SKM-1 (cell line): ENCODE data around the gene PROSER2.

Experiments used
- DNase-seq: peaks from one replicate; lab custom pipeline; 2025; ENCODE audit not compliant: unreplicated experiment; lab: John Stamatoyannopoulos, UW

The PROSER2 gene

DNA sequence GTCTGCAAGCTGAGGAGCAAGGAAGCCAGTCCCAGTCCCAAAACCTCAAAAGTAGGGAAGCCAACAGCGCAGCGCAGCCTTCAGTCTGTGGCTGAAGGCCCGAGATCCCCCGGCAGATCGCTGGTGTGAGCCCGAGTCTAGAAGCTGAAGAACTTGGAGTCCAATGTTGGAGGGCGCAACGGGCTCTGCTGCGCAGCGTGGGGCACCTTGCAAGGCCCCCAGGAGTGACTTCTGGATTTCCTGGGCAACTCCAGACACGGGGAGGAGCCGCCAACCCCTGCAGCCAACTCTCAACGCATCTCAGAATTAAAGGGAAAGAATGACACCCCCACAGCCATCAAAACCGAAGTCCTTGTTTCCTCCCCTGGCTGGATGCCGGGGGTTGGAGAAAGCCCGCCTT, 18.8 kb upstream of the PROSER2 start:
- DNase-seq = no peak

DNA sequence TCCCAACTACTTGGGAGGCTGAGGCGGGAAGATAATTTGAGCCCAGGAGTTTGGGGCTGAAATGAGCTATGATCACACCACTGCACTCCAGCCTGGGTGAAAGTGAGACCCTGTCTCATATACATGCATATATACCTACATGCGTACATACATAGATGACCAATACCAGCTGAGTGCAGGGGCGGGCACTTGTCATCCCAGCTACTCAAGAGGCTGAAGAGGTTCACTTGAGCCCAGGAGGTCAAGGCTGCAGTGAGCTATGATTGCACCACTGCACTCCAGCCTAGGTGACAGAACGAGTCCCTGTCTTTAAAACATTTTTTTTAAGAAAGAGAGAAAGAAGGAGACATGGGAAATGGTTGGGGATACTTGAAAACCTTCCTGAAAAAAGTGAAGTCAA, 17.4 kb upstream of the PROSER2 start:
- no peak for DNase-seq

DNA sequence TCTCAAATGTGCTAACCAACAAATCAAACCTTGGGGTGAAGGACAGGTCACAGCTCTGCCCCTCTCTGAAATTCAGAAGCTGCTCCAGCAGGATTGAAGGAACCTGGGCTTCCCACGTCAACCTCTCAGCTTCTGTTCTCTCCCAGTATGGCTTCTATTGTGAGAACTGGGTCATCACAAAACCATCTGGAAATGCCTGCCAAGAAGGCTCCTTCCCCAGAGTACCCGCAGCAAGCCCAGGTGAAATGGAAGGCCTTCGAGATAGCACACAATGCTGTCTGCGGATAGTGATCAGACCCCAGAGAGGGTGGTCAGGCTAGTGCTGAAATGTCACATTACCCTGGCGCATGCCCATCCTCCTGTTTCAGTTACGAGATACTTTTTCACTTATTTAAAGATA, 16.4 kb upstream of the PROSER2 start:
- no peak for DNase-seq

DNA sequence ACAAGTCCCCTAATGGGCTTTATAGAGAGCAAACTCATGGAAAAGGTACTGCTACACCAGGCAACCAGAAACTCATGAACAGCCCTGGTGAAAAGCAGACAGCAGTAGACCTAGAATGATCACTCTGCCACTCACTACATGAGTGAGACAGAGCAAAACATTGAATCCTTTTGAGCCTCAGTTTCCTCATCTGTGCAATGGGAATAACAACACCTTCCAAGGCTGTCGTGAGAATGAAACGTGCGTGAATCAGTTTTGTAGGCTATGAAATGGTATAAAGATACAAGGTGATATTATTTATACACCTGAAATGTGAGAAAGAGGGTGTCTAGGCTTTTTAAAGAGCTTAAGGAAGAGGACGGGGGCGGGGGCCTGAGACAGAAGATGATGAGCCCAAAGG, 14.3 kb upstream of the PROSER2 start:
- no peak for DNase-seq

DNA sequence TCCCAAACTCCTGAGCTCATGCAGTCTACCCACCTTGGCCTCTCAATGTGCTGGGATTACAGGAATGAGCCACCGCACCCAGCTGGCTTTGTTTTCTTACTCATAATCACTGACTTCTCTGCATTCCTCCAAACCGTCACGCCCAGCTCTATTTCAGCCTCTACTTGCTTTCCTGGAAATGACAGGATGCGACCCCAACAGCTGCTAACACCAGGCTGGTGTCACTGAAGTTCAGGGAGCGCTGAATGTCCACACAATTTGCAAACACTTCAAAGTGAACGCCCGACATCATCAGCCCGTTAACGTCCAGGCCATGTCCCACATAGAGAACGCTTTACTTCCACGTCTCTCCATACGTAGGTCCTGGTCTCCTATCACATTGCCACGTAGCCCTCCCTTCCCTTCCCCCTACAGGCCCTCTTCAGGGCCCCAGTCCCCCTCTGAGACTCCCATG, 12.8 kb upstream of the PROSER2 start:
- no peak for DNase-seq

DNA sequence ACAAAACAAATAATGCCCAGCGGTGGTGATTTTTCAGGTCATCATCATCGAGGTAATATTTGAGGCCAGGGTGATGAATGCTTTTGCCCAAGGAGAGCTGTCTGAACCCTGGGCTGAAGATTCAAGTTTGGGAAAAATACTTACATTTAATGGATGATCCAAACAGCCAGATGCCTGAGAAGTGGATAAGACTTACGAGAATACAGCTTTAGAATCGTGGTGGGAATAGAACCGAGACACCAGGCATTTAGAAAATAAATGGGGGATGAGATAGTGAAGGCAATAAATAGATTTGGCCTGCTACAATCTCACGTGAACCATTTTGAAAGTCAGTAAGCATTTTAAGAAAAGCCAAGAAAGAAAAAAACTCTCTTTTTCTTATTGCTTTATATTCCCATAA, 12.2 kb upstream of the PROSER2 start:
- no peak for DNase-seq

DNA sequence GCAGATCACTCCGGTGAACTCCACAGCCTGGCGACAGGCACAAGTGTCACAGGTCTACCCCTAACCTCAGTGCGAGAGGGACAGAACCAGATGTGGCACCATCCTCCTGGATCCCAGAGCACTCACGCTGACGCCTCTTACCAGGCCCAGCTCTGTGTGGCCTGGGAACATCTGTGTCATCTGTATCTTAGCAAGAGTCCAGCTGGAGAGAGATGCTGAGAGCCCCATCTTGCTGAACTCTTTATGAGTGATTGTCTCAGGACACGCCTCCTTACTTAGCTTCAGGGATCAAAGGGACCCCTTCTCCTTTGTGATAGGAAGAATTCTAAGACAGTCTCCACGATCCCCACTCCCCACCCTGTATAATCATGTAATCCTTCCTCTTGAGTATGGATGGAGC, 10.0 kb upstream of the PROSER2 start:
- no peak for DNase-seq

DNA sequence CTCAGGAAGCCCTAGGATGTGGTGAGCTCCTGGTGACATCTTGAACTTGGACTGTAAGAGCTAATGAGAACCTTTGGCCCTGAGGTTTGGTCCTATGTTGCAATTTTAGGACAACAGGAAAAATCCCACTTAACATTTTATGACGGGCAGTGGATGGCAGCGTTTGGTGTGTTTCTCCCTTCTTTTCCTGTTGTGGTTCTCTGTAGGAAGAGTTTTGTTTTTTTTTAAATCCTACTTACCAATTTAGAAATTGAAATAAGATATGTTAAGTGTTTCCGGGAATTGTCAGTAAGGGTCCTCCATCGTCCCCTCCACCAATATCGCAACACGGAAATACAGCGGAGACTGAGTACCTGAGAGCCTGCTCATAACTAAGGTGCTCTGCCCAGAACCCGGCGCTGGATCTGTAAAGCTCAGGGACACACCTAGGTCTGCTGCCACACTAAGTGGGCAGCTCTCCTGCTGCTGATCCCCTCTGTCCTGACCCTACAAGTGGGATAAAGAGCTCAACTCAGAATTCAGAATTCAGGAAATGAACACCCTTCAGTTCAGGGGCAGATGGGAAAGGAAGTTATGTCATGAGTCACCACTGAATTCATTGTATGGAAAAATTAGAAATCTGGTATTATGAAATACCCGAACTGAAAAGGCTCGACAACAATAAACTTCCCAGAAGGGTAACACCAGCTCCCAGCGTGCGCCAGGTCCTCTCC, 9.1 kb upstream of the PROSER2 start:
- DNase-seq = no peak

DNA sequence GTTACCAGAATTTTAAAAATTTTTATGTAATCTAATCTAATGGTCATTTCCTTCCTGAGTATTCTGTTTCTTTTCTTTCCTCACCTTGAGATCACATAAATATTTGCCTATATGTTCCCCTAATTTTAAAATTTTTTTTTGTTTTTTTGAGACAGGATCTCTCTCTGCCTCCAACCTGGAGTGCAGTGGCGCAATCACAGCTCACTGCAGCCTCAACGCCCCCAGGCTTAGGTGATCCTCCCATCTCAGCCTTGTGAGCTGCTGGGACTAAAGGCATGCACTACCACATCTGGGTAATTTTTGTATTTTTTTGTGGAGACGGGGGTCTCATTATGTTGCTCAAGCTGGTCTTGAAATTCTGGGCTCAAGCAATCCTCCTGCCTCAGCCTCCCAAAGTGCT, 4.1 kb upstream of the PROSER2 start:
- DNase-seq = no peak

DNA sequence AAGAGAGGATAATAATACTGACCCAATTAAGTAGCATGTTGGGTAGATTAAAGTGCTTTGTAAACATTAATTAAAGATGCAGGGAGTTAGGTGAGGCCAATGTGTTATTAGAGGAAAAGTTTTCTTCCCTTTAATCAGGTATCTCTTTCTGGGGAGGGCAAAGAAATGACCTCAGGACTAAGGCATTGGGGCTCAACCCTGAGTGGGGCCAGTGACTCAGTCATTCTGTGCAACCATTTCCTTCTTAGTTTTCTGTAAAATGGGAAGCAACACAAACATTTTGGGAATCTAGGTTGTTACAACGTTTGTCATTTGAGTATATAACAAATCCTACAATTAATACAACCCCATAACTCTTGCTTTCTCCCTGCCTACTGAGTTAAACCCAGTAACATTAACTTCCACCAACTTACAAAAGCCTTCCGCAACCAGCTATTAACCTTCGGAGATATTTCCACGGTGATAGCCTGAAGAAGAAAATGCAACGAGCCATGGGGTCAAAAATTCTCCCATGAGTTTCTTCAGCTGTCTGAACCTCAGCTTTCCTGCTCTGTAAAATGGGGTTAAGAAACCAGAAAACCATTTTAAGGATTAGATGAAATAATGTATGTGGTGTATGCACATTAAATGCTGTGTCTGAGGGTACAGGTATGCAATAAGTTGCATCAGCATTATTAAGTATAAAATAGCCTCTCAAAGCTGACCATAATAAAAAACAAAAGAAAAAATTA, 965 bp upstream of the PROSER2 start:
- no peak for DNase-seq

DNA sequence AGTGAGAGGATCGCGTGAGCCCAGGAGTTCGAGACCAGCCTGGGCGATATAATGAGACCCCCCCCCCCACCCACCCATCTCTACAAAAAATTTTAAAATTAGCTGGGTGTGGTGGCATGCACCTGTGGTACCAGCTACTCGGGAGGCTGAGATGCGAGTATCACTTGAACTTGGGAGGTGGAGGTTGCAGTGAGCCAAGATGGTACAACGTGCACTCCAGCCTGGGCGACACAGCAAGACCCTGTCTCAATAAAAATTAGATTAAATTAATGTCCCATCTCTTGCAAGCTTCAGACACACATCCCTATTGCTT, 391 bp upstream of the PROSER2 start:
- DNase-seq = no peak

DNA sequence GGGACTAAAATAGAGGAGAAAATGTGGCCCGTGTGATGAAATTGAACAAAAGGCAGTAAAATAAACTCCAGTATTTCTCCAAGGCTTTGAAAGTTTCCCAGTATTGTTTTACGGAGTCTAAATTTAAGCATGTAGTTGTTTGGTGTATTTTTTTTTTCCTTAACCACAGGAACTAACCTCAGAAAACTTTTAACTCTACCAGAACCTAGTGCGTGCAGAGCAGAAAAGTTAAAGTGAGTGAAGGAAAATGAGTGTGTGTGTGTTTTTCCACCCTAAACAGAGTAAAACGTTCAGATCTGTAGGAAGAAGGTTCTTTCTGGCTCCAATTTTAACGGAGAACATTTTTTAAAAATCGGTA, 812 bp downstream of the PROSER2 start:
- DNase-seq = no peak

DNA sequence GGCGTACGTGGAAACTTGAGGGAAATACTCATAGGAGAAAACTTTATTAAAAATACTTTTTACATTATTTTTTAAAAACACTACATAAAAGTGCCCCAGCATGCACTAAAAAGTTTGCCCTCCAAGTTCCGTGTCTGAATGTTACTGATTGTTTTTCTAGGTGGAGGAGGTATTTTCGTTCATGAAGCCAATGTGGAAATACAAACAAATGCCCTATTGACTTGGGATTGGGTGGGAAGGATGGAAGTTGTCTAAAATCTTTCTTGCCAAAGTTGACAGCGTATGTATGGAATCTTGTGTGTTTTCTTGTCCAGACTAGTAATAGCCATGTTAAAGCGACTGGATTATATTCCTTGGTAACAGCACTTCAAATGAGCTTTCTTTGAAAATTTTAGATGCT, 1.2 kb downstream of the PROSER2 start:
- DNase-seq = no peak

DNA sequence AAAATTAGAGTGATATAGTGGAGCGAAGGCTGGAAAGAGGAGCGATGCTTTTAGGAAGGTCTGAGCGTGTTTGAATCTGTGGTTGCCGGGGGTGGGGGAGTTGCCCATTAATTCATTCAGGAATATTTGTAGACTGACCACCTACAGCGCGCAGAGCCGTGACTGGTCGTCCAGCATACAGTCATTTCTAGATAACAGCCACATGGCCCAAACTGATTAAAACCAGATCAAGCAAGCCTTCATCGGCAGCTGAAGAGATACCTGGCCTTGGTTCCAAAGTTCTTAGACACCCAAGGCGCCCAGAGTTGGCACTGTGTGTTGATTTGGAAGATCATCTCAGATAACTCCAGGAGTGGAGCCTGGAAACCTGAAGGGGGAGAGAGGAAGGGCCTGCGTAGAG, 1.7 kb downstream of the PROSER2 start:
- DNase-seq = no peak

DNA sequence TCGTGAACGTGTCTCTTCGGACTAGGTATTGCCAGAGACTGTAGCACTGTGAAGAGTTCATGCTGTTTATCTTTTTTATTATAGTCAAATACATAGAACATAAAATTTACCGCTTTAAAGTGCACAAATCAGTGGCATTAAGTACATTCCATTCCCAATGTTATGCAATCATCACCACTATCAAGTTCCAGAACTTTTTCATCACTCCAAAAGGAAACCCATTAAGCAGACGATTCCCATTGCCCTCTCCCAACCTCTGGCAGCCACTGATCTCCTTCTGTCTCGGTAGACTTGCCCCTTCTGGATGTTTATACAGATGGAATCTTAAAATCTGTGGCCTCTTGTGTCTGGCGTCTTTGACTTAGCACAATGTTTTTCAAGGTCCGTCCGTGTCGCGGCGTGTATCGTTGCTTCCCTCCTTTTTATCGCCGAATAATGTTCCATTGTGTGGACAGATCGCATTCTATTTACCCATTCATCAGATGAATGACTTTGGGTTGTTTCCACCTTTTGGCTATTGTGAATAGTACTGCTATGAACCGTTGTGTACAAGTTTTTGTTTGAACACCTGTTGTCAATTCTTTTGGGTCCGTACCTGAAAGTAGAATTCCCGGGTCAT, 2.7 kb downstream of the PROSER2 start:
- no peak for DNase-seq

DNA sequence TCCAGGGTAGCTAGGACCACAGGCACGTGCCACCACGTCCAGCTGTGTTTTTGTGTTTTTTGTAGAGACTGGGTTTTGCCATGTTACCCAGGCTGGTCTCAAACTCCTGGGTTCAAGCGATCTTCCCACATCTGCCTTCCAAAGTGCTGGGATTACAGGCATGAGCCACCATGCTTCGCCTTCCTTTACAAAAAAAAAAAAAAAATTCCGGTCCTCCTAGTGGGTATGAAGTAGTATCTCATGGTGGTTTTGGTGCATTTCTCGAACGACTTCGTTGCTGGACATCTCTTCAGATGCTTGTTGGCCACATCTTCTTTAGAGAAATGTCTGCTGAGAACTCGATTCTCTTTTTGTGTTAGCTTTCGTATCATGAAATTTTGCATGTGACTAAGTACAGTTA, 3.9 kb downstream of the PROSER2 start:
- DNase-seq = no peak

DNA sequence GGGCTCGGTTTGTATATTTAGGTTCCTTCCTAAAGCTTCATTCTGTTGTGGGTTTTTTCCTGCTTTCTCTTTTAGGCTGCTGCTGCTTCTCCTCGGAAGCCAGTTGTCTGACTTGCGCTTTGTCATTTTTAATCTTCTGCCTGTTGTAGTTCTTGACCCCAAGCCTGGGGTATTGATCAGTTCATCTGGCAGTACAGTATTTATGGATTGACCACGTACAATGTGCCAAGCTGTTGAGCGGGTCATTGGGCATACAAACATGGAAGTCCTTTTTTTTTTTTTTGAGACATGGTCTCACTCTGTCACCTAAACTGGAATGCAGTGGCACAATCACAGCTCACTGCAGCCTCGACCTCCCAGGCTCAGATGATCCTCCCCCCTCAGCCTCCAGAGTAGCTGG, 4.3 kb downstream of the PROSER2 start:
- no peak for DNase-seq

DNA sequence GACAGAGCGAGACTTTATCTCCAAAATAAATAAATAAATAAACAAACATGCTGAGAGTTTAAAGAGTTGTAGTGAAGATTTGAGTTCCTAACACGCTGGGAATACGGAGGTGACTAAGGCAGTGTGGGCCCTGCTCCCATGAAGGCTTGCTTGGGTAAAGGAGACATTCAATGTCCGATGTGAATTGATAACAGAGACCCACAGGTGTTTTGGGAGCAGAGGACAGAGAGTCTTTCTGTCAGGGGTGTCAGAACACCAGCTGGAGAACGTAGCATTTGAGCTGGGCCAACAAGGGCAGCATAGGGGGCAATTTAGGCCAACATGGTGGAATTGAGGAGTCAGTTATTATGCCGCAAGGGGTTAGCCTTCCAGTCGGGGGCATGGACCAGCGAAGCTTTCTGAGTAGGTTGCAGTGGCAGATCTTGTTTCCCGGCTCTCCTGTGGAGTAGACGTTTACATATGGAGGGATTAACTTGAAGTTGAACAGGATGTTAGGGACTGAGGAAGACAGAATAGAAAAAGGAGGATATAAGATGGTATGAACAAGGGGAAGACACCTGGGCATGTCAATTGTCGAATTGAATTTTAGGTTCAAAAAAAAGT, 5.6 kb downstream of the PROSER2 start:
- no peak for DNase-seq

DNA sequence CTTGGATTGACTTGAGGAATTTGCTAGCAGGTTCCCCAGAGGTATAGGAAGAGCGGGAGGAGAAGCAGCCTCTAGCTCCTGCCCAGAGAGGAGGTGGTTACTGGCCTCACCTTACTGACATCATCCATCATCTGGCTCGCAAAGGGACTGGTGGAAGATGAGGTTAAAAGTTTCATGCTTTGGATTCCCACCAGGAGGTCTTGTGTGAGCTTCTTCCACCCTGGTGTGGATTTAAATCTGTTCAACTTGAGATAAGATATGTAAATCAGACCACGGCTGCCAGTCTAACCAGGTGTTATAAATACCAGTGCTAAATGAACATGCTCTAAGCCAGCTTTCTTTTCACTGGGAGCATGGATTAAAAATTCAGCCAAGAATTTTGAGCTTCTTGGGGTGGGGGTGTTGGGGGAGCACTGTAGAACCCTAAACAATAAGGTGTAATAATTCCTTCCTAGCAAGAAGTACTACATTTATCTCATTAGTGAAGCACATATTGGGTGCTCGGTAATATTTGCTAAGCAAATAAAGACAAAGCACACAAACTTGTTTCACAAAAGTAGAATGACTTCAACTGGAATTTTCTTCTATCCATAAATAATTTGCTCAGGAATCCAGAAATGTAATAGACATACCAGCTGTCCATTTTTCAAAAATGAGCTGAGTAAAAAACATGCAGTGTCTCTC, 7.8 kb downstream of the PROSER2 start:
- DNase-seq = no peak

DNA sequence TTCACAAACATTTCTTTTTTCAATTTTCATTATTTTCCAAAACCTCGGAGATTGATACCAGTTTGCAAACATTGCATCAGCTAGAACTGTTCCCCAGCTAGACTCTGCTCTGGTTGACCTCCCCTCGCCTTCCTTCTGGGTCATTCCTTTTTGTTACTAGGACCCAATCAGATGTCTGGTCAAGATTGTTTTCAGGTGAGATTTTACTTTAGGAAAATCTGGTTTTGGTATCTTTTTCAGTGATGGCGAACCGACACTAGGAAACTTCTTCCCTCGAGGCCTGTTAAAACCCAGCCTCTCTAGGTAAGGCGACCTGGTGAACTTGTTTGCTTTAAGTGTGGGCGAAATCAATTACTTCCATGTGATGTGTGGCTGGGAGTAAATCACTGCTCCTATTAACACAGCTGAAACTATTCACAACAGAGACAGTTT, 8.4 kb downstream of the PROSER2 start:
- DNase-seq = no peak

DNA sequence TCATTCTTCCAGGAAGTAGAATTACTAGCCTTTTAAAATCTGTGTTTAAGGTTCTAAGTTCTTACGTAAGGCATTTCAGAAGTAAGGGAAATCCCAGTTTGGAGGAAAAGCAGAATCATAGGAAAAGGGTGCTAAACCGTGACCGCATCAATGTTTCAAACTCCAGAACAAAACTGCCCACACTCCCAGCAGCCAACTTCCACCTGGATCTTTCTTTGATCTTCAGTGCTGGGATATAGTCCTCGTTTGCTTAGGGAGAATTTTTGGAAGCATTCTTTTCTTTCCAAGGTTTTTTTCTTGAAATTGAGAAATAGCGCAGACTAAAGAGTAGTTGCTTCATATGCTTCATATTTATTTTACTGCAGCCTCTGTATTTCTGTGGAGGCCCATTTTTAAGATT, 8.9 kb downstream of the PROSER2 start:
- DNase-seq = no peak

DNA sequence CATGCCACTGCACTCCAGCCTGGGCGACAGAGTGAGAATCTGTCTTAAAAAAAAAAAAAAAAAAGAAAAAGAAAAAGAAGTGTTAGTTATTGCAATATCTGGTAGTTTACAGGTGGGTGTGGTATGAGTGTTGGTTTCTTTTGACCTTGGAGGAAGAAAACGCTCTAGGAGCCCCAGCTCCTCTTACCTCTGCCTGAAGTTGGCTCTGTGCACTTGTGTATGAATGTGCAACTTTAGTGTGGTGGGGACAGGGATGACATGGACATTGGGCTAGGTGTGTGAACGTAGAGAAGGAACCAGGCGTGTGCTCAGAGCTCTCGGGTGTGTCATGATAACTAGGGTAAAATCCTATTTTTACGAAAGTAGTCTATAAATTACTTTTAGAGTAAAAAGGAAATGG, 11.9 kb downstream of the PROSER2 start:
- DNase-seq = no peak
